Lower lobe of right lung (tissue), 2 donors: ENCODE results near the gene NTRK2. TPM values are rescaled to one million over a fixed set of nuclear protein-coding genes. Genes with fewer than 3 reads are reported as not detected.

Source experiments
- ATAC-seq, 2 donors: fragments of 200-7000 bp; cut with Tn5 transposase; one replicate each; pipeline ENCODE4 v1.9.1; 2020 to 2022; ENCODE audit warnings: mild to moderate bottlenecking in 2 of 2, moderate library complexity in 2 of 2
- DNase-seq: peaks from one replicate; pipeline ENCODE4 v3.0.0-alpha.2; 2020
- H3K27ac ChIP-seq: fragments of 200-600 bp; one replicate; pipeline ENCODE4 v1.8.0; 2022
- H3K27me3 ChIP-seq: fragments of 200-600 bp; one replicate; pipeline ENCODE4 v1.8.0; 2022; ENCODE audit warnings: low read depth
- H3K36me3 ChIP-seq: fragments of 200-600 bp; one replicate; pipeline ENCODE4 v1.8.0; 2022; ENCODE audit warnings: mild to moderate bottlenecking
- H3K4me1 ChIP-seq: fragments of 200-600 bp; one replicate; pipeline ENCODE4 v1.8.0; 2022
- H3K4me3 ChIP-seq: fragments of 200-600 bp; one replicate; pipeline ENCODE4 v1.8.0; 2022; ENCODE audit warnings: mild to moderate bottlenecking
- H3K9me3 ChIP-seq: fragments of 200-600 bp; one replicate; pipeline ENCODE4 v1.8.0; 2022
- CTCF ChIP-seq: fragments of 200-600 bp; IDR thresholded peaks from one replicate; pipeline ENCODE4 v1.8.0; 2022; ENCODE audit warnings: antibody characterized with exemption, mild to moderate bottlenecking
- intact Hi-C: fragments of 100-400 bp; cut with DNase I; formaldehyde crosslinking; loops from one replicate; pipeline ENCODE4 v1.11.0; 2022
- total RNA-seq: library from RNA; stranded (reverse); fragmentation: NEBNext Ultra II Directional; extraction: Animal tissue kit (Norgen Biotek cat#: 25700); gene quantifications from one replicate; pipeline ENCODE4 v1.2.1, GENCODE V29; 2021
- donor health status: DM: no; HTN: yes; CAD: no; lungs with severe emphysema.

Gene NTRK2
- total RNA-seq, 1 donor from 2014 or later: 7.7 TPM

GRCh38 chr9:85009251-85009650 lies 339.7 kb downstream of the NTRK2 start:
- DNase-seq (no peak), ATAC-seq (no peak)
- Histone ChIP-seq H3K4me3 (no peak overlapping the region), H3K9me3 (no peaks in the 10 kb centered on the region), H3K27ac (no peak overlapping the region), H3K4me1 (no peaks in the 10 kb centered on the region), H3K27me3 (no peaks in the 10 kb centered on the region), H3K36me3 (no peaks in the 10 kb centered on the region)
- no peak for TF ChIP-seq CTCF
- intact Hi-C loops: no loop called here

- TF ChIP-seq CTCF: no peak
- no peak for ATAC-seq
- intact Hi-C loops: no loop called here
- no peak for DNase-seq
- Histone ChIP-seq H3K4me3 (no peak overlapping the region), H3K9me3 (no peaks in the 10 kb centered on the region), H3K27ac (no peak overlapping the region), H3K4me1 (no peaks in the 10 kb centered on the region), H3K36me3 (no peaks in the 10 kb centered on the region), H3K27me3 (no peaks in the 10 kb centered on the region)
Observed at GRCh38 chr9:85013703-85014102, 344.2 kb downstream of the NTRK2 start.

- no peaks in the 10 kb centered on the region for H3K36me3 ChIP-seq
- TF ChIP-seq CTCF: no peak
- ATAC-seq (no peak), DNase-seq (no peak)
- H3K27ac ChIP-seq: no peak overlapping the region
- H3K9me3 ChIP-seq: no peaks in the 10 kb centered on the region
- no peaks in the 10 kb centered on the region for H3K27me3 ChIP-seq
- intact Hi-C loops: no loop called here
- no peak overlapping the region for H3K4me3 ChIP-seq
- no peaks in the 10 kb centered on the region for H3K4me1 ChIP-seq
Observed at GRCh38 chr9:85014292-85014691, 344.8 kb downstream of the NTRK2 start.

- no peak for TF ChIP-seq CTCF
Observed at GRCh38 chr9:85016384-85017006, 347.0 kb downstream of the NTRK2 start.

GRCh38 chr9:85020791-85021190 lies 351.3 kb downstream of the NTRK2 start:
- no peaks in the 10 kb centered on the region for H3K9me3 ChIP-seq
- DNase-seq (no peak), ATAC-seq (no peak)
- no peak overlapping the region for H3K27ac ChIP-seq
- no peak for TF ChIP-seq CTCF
- H3K4me3 ChIP-seq: no peak overlapping the region
- H3K27me3 ChIP-seq: no peaks in the 10 kb centered on the region
- H3K4me1 ChIP-seq: no peaks in the 10 kb centered on the region
- no peaks in the 10 kb centered on the region for H3K36me3 ChIP-seq
- intact Hi-C loops: no loop called here

More at GRCh38 chr9:85016384-85017006, 347.0 kb downstream of the NTRK2 start:
- ATAC-seq: no peak
- no peak for DNase-seq
- Histone ChIP-seq H3K27me3 (no peaks in the 10 kb centered on the region), H3K4me1 (no peaks in the 10 kb centered on the region), H3K9me3 (no peaks in the 10 kb centered on the region), H3K4me3 (no peak overlapping the region), H3K36me3 (no peaks in the 10 kb centered on the region), H3K27ac (no peak overlapping the region)
- intact Hi-C loops: no loop called here
